OCI-LY1 (cell line): Measurements from ENCODE around the gene IRF2BP2.

Experiments
- CTCF ChIP-seq: fragments of 200-600 bp; sonication (generic), shearing (Covaris generic); IDR thresholded peaks from 2 replicates; pipeline ENCODE4 v1.5.1; 2017; ENCODE audit warnings: mild to moderate bottlenecking, antibody characterized with exemption, low read length, moderate library complexity, mixed read lengths
- EZH2 ChIP-seq: fragments of 200-600 bp; sonication (generic), shearing (Covaris generic); IDR thresholded peaks from 2 replicates; pipeline ENCODE4 v1.8.0; 2017; ENCODE audit warnings: borderline replicate concordance, mixed run types, mild to moderate bottlenecking, antibody characterized with exemption, low read length, moderate library complexity, mixed read lengths

- TF ChIP-seq EZH2, result no peak
- TF ChIP-seq CTCF, result peak; percentile 44; the same call in 1 of the 2 replicates
Measured at GRCh38 chr1:234617131-234617985, 7.4 kb upstream of the IRF2BP2 start.
